Osteoblast (primary cell): ENCODE results near the gene CLDN14. TPM values are rescaled to one million over a fixed set of nuclear protein-coding genes. Genes with fewer than 3 reads are reported as not detected.
A peak's percentile ranks its signal among the peaks of the same experiment; 100 is the strongest.

Source experiments
- DNase-seq: peaks from one replicate; pipeline ENCODE4 v3.0.0; 2011; ENCODE audit warnings: low spot score, mixed read lengths; ENCODE audit not compliant: insufficient read length; ENCODE audit errors: missing footprints
- H2AFZ ChIP-seq: 2 replicates; pipeline ENCODE4 v1.6.0; 2011; ENCODE audit warnings: mild to moderate bottlenecking, low read length
- H3K27ac ChIP-seq: 2 replicates; pipeline ENCODE4 v1.5.1; 2011; ENCODE audit warnings: mild to moderate bottlenecking, low read depth, low read length, moderate library complexity
- H3K27me3 ChIP-seq: 2 replicates; pipeline ENCODE4 v1.6.0; 2012; ENCODE audit warnings: mild to moderate bottlenecking, control low read depth, inconsistent platforms, low read length, moderate library complexity; ENCODE audit not compliant: insufficient read depth
- H3K36me3 ChIP-seq: 2 replicates; pipeline ENCODE4 v1.5.1; 2011; ENCODE audit warnings: mild to moderate bottlenecking, low read length, control low read depth, moderate library complexity; ENCODE audit not compliant: insufficient read depth
- H3K4me1 ChIP-seq: 2 replicates; pipeline ENCODE4 v1.5.1; 2011; ENCODE audit warnings: mild to moderate bottlenecking, low read length, control low read depth, moderate library complexity; ENCODE audit not compliant: insufficient read depth
- H3K4me2 ChIP-seq: 2 replicates; pipeline ENCODE4 v1.6.0; 2011; ENCODE audit warnings: mild to moderate bottlenecking, low read length; ENCODE audit not compliant: insufficient read depth
- H3K4me3 ChIP-seq: fragments of 200-600 bp; sonication (generic); 3 replicates; pipeline ENCODE4 v1.5.1; 2012; ENCODE audit warnings: mild to moderate bottlenecking, low read length, inconsistent platforms; ENCODE audit not compliant: insufficient read depth
- H3K79me2 ChIP-seq: 2 replicates; pipeline ENCODE4 v1.6.0; 2012; ENCODE audit warnings: mild to moderate bottlenecking, low read length, control low read depth, inconsistent platforms; ENCODE audit not compliant: insufficient read depth
- H3K9me3 ChIP-seq: 2 replicates; pipeline ENCODE4 v1.5.1; 2011; ENCODE audit warnings: low read depth, low read length, control low read depth
- H4K20me1 ChIP-seq: 2 replicates; pipeline ENCODE4 v1.6.0; 2012; ENCODE audit warnings: mild to moderate bottlenecking, low read length, control low read depth; ENCODE audit not compliant: insufficient read depth
- total RNA-seq: library from RNA; depleted of rRNA; stranded (reverse); fragments of >200 nt; gene quantifications from 2 replicates; pipeline ENCODE4 v1.2.3, GENCODE V29; 2012
- TF ChIP-seq, protein P1 (sequence below): IDR thresholded peaks from 2 replicates; pipeline ENCODE4 v1.5.1; 2011; ENCODE audit warnings: mild to moderate bottlenecking, low read depth, low read length, moderate library complexity; ENCODE audit errors: extremely low read depth

CLDN14 gene, protein sequence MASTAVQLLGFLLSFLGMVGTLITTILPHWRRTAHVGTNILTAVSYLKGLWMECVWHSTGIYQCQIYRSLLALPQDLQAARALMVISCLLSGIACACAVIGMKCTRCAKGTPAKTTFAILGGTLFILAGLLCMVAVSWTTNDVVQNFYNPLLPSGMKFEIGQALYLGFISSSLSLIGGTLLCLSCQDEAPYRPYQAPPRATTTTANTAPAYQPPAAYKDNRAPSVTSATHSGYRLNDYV
- total RNA-seq, result 0.29 and 0.36 TPM in 2 replicates

DNA sequence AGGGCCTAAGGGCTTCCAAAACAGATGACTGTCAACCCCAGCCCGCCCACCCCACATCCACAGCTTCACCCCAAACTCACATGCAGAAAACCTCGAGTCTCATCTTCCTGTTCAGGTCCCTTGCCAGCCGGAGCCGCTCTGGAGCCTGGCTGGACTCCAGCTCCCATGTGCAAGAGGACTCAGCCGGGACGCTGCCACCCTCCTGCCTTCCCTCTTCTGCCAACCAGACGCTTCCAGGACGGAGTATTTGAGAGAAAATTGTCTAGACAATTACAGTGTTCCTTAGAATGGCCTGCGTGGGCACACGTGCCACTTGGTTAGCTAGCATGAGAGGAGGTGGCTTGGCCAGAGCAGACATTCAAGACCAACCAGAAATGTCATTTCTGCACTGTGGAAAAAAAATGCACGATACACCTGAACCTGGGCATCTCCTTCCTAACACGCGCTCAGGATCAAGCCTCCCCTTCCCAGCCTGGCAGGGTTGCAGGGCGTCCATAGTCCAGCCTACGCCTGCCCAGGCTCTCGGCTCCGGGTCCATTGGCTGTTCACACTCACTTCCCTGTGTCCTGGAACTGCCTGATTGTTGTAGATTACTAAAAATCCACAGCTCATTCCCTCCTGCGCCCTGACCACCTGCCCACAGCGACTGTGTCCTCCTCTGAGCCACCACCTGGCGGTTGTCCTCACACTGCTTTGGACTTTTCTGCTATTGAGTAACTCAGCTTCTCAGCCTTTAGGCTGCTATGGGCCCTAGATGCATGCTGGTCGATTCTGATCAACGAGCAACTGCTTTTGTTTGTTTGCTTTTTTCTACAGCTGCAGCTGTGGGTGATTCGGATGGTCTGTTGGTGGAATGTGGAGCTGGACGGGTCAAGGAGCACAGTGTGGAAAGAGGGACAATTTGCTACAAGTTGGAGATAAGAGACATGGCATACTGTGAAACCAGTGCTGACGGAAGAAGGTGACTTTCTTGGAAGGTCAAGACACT lies at the start of gene CLDN14:
Gene CLDN14 (minus strand): TSS at position 708 of the 988 bp plus-strand sequence. CDS start 18,427 bp downstream, outside the sequence.
- no peak for DNase-seq
- Histone ChIP-seq H3K27me3 (no peaks in the 10 kb centered on the region), H3K4me2 (peak within 1 kb of the TSS; percentile 87), H2AFZ (peak within 1 kb of the TSS; percentile 77), H3K36me3 (no peaks in the 10 kb centered on the region), H3K9me3 (no peaks in the 10 kb centered on the region), H3K4me1 (peaks cover 26% of the 10 kb centered on the region), H3K79me2 (no peaks in the 10 kb centered on the region), H3K4me3 (peak within 1 kb of the TSS; percentile 59), H3K27ac (peak within 1 kb of the TSS; percentile 99), H4K20me1 (no peaks in the 10 kb centered on the region)
- TF ChIP-seq, protein P1, sequence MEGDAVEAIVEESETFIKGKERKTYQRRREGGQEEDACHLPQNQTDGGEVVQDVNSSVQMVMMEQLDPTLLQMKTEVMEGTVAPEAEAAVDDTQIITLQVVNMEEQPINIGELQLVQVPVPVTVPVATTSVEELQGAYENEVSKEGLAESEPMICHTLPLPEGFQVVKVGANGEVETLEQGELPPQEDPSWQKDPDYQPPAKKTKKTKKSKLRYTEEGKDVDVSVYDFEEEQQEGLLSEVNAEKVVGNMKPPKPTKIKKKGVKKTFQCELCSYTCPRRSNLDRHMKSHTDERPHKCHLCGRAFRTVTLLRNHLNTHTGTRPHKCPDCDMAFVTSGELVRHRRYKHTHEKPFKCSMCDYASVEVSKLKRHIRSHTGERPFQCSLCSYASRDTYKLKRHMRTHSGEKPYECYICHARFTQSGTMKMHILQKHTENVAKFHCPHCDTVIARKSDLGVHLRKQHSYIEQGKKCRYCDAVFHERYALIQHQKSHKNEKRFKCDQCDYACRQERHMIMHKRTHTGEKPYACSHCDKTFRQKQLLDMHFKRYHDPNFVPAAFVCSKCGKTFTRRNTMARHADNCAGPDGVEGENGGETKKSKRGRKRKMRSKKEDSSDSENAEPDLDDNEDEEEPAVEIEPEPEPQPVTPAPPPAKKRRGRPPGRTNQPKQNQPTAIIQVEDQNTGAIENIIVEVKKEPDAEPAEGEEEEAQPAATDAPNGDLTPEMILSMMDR, result no peak

DNA sequence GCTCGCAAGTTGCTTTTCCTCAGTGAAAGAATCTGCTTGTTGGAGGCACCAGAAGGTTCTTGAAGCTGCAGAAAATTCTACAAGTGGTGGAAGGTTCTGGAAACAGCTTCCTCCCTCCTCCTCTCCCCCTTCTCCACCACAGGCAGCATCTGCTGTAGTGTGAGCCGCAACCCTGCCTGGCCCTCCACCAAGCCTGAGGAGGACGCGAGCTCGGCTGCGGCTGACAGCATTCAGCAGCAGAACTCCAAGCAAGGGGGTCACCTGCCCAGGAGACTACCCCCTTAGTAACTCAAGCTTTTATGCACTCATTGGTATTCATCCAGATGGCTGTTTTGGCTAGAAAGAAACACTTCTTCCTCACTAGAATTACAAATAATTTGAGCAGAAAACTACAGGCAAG lies 48.8 kb upstream of the CLDN14 start:
- Histone ChIP-seq H3K79me2 (no peaks in the 10 kb centered on the region), H2AFZ (no peak overlapping the region), H3K27me3 (peaks cover 28% of the 10 kb centered on the region), H3K4me1 (no peaks in the 10 kb centered on the region), H3K4me2 (no peak overlapping the region), H3K27ac (no peak overlapping the region), H3K9me3 (no peaks in the 10 kb centered on the region), H3K4me3 (no peak overlapping the region), H3K36me3 (no peaks in the 10 kb centered on the region), H4K20me1 (no peaks in the 10 kb centered on the region)
- TF ChIP-seq, protein P1, result no peak
- DNase-seq, result no peak

DNA sequence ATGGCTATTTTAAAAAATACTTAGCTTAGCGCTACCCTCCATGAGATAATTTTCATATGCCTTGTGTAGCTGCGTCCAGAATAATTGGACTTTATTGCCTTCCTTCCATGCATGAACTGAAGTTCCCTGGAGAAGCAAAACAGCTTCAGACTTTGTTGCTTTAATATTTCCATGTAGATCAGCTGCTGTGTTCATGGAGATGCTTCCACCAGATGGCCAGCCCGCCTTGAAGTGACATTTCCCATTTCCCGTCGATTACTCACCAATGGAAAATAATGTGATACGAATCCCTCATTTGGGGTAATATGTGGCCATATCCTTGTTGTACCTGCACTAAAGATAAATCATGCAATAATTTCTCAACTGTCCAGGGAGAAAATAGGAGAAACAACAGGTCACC lies 47.4 kb upstream of the CLDN14 start:
- Histone ChIP-seq H3K79me2 (no peaks in the 10 kb centered on the region), H3K9me3 (no peaks in the 10 kb centered on the region), H3K4me3 (no peak overlapping the region), H2AFZ (no peak overlapping the region), H4K20me1 (no peaks in the 10 kb centered on the region), H3K4me2 (no peak overlapping the region), H3K27ac (no peak overlapping the region), H3K4me1 (no peaks in the 10 kb centered on the region), H3K36me3 (no peaks in the 10 kb centered on the region), H3K27me3 (peaks cover 31% of the 10 kb centered on the region)
- no peak for DNase-seq
- TF ChIP-seq, protein P1, result no peak

DNA sequence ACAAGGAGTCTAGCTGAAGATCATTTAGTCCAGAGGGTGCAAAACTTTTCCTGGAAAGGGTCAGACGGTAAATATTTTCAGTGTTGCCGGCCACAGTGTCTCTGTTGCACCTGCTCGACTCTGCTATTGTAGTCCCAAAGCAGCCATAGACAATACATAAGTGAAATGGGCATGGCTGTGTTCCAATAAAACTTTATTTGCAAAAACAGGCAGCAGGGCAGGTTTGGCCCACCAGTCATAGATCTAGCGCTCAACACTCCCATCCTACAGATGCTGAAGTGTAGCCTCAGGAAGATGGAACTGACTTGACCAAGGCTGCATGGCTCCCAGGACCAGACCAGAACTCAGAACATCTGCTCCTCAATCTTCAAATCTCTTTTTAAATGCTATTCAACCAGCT lies 46.2 kb upstream of the CLDN14 start:
- Histone ChIP-seq H3K27ac (no peak overlapping the region), H3K9me3 (no peaks in the 10 kb centered on the region), H2AFZ (no peak overlapping the region), H3K27me3 (peaks cover 35% of the 10 kb centered on the region), H3K36me3 (no peaks in the 10 kb centered on the region), H3K4me1 (no peaks in the 10 kb centered on the region), H4K20me1 (no peaks in the 10 kb centered on the region), H3K4me3 (no peak overlapping the region), H3K79me2 (no peaks in the 10 kb centered on the region), H3K4me2 (no peak overlapping the region)
- DNase-seq, result no peak
- TF ChIP-seq, protein P1, result no peak
